Hepatic stellate cell (primary cell): ENCODE data around the gene DCTN2.
A peak's percentile ranks its signal among the peaks of the same experiment; 100 is the strongest.
"Not testable (repeated sequence)": the region's sequence is repeated elsewhere in the genome, so short reads cannot be mapped to it uniquely, and the experiment has no call there.

Experiments
- DNase-seq: peaks from one replicate; pipeline ENCODE4 v3.0.0; 2011; ENCODE audit warnings: low spot score

Gene DCTN2

DNA sequence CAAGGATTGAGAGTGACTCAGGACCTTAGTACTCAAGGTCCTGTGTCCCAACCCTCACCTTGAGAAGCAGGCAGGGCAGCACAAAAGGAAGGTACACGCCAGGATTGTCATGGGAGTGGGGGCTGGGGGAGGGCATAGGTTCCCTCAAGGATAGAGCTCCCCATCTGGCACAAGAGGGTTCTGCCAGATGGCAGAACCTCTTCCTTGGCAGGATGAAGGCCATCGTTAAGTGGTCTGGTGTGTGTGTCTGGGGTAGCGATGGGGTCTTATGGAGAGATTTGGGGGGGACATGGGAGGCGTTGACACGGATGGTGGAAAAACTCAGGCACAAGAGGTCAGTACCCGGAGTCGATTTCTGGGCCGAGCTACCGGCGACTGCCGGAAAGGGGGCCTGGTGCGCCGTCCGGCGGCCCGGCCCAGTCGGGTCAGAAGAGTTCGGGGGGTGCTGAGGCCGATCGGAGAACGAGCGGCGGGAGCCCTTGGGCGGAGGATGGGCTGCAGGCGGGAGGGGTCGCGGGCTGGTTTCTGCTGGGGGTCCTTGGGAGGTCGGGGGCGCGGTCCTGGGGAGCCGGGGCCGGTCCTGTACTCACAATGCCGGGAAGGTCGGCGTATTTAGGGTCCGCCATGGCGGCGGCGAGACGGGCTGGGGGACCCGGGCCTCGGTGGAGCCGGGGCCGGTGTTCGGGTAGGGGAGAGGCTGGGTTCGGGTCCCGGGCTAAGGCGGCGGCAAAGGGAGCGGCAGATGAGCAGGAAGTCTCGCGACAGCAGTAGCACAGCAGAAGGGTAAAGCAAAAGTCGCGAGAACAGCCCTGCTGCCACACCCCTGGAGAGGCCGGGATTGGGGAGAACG lies at the start of gene DCTN2:
TSS of gene DCTN2 (minus strand) at position 755 of the 850 bp plus-strand sequence. CDS start at position 626, 129 bp downstream.
- peak; percentile 98 for DNase-seq

DNA sequence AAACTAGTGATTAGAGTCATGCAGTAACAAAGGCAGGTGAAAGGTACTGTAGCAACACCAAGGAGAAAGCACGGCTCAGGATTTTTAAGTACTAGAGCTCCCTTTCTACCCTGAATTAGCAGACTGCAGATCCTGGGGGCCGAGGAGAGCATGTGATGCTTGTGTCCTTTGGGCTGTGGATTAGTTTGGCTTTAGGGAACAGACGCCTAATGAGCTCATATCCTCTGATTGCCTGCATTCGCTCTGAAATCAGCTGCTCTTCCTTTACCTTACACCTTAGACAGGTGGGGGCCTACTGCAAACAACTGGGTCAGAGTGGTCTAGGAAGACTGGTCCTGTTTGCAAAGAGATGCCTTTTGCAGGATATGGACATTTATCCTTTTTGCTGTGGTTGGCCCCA lies 46.2 kb upstream of the DCTN2 start:
- DNase-seq, result no peak

- DNase-seq, result no peak
Measured at GRCh38 chr12:57592551-57593165, 45.7 kb upstream of the DCTN2 start.

GRCh38 chr12:57591782-57592325 lies 44.9 kb upstream of the DCTN2 start:
- no peak for DNase-seq

DNA sequence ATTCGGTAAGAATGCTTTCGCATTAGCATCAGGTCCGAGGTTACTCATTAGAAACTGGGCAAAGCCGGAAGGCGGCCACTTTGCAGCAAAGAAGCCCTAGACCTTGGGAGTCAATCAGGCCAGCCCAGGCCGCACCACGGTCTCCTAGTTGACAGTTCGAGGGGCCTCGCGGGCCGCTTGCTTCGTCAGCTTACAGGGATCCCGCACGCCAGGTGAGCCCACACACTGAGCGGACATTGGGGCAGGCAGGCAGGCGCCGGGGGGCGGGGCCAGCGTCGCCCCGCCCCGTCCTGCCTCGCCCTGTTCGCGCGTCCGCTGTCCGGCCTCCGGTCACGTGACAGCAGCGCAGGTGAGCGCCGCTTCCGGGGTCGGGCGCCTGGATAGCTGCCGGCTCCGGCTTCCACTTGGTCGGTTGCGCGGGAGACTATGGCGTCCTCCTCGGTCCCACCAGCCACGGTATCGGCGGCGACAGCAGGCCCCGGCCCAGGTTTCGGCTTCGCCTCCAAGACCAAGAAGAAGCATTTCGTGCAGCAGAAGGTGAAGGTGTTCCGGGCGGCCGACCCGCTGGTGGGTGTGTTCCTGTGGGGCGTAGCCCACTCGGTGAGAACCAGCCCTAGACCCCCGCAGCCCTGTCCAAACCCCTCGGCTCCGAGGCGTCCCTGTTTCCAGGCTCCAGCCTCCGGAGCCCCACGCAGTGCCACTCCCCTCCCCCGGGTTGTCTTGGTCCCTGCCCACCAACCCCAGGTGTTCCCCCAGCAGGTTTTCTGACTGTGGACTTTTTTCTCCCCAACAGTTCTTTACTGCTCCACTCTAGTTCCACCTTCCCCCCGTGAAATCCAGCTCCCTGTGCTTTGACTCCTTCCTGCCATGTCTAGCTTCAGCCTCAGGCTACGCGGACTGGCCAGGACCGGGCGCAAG lies 44.1 kb upstream of the DCTN2 start, which contains the start of gene PIP4K2C:
TSS of gene PIP4K2C (plus strand) at position 329 of the 918 bp plus-strand sequence. CDS start at position 427, 98 bp downstream.
- peak; percentile 66 for DNase-seq

- no peak for DNase-seq
Measured at GRCh38 chr12:57590479-57590863, 43.5 kb upstream of the DCTN2 start.

DNA sequence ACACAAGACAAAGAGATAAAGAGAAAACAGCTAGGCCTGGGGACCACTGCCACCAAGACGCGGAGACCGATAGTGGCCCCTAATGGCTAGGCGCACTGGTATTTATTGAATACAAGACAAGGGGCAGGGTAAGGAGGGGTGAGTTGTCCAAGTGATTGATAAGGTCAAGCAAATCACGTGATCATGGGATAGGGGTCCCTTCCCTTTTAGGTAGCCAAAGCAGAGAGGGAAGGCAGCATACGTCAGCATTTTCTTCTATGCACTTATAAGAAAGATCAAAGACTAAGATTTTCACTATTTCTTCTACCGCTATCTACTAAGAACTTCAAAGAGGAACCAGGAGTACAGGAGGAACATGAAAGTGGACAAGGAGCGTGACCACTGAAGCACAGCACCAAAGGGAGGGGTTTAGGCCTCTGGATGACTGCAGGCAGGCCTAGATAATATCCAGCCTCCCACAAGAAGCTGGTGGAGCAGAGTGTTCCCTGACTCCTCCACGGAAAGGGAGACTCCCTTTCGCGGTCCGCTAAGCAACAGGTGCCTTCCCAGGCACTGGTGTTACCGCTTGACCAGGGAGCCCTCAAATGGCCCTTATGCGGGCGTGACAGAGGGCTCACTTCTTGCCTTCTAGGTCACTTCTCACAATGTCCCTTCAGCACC lies 42.1 kb upstream of the DCTN2 start:
- not testable (repeated sequence) for DNase-seq

DNA sequence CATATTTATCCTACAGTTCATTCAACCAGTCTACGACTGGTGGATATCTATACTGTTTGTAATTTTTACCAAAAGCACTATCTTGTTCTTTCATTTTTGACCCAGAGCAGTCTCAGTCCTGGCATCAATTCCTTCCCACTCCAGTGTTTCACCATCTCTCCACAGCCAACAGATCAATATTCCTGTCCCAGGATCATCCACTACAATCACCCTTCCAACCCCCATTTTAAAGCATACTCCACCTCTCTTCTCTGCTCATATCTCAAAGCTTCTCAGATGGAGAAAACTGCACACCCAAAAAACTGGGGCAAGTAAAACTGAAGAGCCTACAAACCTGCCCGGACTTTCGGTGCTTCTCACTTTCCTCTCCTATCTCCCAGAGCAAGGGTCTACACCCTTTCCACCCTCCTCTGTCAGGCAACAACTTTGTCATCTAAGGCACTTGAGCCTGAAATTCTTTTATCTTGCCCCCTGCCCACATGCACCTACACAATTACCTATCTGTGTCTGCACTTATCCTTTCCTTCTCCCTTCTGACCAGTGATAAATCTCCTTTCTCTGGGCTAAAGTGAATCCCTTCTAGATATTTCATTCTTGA lies 39.9 kb upstream of the DCTN2 start:
- DNase-seq, result no peak

GRCh38 chr12:57586128-57586527 lies 39.1 kb upstream of the DCTN2 start:
- DNase-seq, result no peak

DNA sequence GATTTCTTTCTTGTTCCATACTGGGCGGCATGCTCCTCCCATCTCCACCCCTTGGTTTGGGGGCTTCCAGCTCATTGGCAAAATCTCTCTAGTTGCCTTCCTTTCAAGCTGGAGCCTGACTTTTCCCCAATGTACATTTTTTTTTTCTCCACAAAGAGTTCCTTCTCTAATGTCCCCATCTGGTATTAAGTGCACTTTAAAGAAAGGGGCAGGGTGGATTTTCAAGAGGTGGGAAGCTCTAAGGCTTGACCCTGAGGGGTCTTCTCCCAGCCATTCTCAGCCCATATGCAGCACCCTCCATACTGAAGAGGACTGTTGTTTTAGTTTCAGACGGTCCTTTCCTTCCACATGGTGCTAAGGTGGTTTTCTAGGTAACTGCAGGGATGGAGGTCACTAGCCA lies 38.2 kb upstream of the DCTN2 start:
- DNase-seq, result no peak

DNA sequence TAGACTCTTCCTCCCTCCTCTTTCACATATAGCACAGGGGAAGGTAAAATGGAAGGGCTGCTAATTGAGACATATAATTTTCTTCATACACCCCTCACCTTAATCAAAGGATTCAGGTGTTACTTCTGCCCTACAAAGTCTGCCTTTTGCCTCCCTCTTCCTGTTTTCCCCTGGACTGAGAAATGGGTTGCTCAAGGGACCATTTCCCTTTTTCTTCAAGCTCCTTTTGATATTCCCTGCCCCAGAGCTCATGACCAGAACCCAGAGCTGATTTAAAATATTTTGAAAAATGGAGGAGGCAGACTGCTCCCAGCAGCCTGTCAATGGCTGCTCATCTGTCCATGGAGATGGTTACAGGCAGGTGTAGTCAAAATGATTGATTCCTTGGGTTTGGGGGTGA lies 37.7 kb upstream of the DCTN2 start:
- DNase-seq, result no peak

DNA sequence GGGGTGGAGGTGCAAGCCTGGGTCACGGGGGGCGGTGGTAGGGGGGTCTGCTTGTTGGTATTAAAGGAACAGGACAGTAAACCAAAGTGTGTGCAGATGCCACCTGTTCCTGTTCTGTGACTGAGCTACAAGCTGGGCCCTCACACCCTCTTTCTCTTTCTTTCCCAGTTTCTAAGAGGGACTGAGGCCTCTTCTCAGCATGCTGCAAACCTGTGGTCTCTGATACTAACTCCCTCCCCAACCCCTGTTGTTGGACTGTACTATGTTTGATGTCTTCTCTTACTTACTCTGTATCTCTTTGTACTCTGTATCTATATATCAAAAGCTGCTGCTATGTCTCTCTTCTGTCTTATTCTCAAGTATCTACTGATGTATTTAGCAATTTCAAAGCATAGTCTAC lies 37.1 kb upstream of the DCTN2 start:
- no peak for DNase-seq

DNA sequence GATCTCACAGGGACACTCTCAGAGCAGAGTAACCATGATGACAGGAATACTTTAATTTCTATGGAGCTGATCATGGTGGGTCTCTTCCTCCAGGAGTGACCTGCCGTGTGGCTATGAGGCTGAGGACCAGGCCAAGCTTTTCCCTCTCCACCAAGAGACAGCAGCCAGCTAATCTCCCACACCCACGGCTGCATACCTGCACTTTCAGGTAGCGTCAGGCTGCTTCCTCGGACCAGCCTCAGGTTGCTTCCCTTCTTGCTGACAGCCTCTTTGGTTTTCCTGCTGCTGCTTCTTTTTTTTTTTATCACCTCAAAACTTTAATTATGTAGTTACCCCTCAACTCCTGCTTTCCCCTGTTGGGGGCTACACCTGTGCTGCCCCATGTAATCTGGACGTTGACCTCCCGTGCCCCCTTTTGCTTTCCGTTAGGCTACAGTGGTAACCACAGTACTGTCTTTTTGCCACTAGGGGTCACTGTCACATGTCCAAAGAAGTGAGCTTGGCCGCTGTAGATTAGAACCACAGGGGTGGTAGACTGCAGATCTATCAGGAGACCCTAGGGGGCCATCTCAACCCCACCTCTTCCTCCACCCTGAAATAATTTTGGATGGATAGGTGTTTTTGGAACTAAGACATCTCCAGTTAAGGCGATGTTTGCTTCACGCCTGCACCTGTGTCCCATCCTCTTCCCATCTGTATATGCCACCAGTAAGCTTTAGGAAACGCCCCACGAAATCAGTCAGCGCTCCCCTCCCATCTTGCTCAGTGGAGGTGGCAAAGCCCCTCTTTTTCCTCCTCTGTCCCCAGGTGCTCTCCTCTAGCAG lies 36.2 kb upstream of the DCTN2 start:
- DNase-seq, result peak; percentile 92

DNA sequence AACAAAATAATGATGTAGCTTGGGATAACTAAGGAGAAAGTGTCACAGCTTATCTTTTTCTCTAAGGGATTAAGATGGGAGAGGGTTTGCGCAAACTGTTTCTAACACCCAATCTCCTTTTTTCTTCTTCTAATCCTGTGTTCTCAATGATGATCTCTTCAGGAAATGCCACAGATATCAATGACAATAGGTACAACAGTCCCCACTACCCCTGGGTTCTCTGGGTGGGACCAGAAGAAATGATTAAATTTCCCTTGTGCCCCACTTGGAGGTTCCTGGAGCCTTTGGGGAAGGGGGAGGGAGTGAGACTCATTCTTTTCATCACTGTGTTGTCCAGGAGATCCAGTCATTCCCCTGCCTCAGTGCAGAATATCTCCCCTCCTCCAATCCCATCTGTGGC lies 35.4 kb upstream of the DCTN2 start:
- no peak for DNase-seq

DNA sequence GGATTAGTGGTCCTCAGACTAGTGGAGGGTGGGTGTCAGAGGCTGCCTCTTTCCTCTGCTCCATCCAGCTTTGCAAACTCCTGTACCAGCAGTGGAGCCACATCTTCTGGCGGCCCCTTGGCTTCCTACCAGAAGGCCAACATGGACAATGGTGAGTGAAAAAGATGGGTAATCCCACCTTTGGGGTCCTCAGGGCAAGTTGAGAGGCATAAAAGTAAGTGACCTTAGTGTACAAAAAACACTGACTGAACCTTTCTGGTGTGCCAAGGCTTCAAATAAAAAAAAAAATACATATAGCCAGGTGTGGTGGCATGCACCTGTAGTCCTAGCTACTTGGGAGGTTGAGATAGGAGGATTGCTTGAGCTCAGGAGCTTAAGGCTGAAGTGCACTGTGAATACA lies 34.8 kb upstream of the DCTN2 start:
- no peak for DNase-seq

- no peak for DNase-seq
Measured at GRCh38 chr12:57580466-57580795, 33.4 kb upstream of the DCTN2 start.

DNA sequence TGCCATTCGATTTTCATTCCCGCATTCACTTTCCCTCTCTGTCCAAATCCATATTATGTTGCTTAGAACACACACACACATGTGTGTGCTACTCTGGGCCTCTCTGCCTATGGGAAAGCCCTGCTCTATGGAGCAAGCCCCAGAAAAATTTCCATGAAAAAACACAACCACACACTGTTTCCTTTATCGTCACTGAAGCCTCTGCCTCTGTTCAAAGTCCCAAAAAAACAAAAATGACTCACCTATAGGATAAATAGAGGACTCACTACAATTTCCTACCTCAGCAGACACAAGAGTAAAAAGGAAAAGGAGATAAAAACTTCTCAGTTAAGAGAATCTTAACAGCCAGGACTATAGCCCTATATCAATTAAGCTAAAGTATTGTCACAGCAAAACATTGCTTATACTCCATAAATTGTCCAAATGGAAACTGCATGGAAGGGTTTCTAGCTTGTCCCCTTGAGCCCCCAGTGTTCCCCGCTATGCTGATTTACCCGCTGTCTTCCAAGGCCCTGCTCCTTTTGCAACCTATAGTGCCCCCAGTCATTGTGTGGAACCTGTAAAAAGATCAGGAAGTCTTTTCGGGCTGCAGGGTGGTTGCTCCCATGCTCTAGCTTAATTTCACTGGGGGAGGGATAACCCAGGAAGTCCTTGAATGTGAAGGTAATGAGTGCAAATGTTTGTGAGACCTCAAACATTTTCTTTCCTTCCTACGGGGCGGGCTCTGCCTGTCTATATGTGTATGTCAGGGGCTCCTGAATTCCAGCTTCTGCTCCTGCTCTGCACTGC lies 32.9 kb upstream of the DCTN2 start:
- DNase-seq, result no peak

- no peak for DNase-seq
Measured at GRCh38 chr12:57579011-57579410, 32.0 kb upstream of the DCTN2 start.

DNA sequence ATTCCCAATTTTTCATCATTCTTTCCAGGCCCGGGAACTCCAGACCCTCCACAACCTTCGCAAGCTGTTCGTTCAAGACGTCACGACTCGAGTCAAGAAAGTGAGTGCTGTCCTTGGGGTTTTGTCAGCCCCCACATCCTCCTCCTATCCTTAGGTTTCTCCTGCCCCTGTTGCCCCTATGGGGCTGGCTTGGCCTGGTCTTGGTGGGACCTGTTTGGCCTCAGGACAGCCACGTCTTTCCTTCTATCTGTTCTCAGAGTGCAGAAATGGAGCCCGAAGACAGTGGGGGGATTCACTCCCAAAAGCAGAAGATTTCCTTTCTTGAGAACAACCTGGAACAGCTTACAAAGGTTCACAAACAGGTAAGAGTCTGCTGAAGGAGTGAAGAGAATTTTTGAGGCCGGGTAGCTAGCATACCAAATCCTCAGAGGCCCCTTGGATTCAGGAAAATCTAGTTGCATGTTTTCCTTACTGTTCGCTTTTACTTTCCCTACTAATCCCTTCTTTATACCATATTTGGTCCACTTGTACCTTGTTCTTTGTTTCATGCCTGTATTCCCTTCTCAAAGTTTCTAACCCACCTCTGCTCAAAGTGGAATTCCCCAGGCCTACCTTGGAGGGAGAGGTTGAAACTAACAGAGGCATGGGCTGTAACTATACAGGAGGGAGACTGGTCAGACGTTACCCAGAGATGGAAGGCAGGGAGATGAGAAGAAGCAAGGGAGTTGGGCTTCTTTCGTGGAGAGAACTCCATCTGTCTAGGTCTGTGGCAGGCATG lies 31.2 kb upstream of the DCTN2 start:
- no peak for DNase-seq
